HG02588 (cell line): Measurements from ENCODE around the gene DGKQ.

ENCODE experiments used
- ATAC-seq: cut with Tn5 transposase; IDR thresholded peaks from one replicate; pipeline ENCODE4 v1.9.1; 2021; ENCODE audit warnings: mild to moderate bottlenecking, moderate library complexity; ENCODE audit not compliant: unreplicated experiment

The DGKQ gene

GRCh38 chr4:963276-964225 lies 9.8 kb downstream of the DGKQ start:
- ATAC-seq: no peak

GRCh38 chr4:962231-963208 lies 10.8 kb downstream of the DGKQ start:
- no peak for ATAC-seq

- no peak for ATAC-seq
These were observed 11.8 kb downstream of the DGKQ start for GRCh38 chr4:961351-962230.

GRCh38 chr4:960636-961350 lies 12.6 kb downstream of the DGKQ start:
- no peak for ATAC-seq

- no peak for ATAC-seq
These were observed 13.2 kb downstream of the DGKQ start for GRCh38 chr4:960140-960635.

- ATAC-seq: no peak
These were observed 13.8 kb downstream of the DGKQ start for GRCh38 chr4:959338-960139.

GRCh38 chr4:958696-959337 lies 14.6 kb downstream of the DGKQ start:
- no peak for ATAC-seq

GRCh38 chr4:958314-958665 lies 15.1 kb downstream of the DGKQ start:
- no peak for ATAC-seq

- ATAC-seq: no peak
These were observed 15.6 kb downstream of the DGKQ start for GRCh38 chr4:957581-958313.

GRCh38 chr4:957231-957580 lies 16.2 kb downstream of the DGKQ start:
- no peak for ATAC-seq

- no peak for ATAC-seq
These were observed 16.7 kb downstream of the DGKQ start for GRCh38 chr4:956531-957230.

- ATAC-seq: no peak
These were observed 17.4 kb downstream of the DGKQ start for GRCh38 chr4:955931-956381.

- ATAC-seq: no peak
These were observed 18.0 kb downstream of the DGKQ start for GRCh38 chr4:955161-955921.

GRCh38 chr4:954211-955020 lies 19.0 kb downstream of the DGKQ start:
- ATAC-seq: no peak

- no peak for ATAC-seq
These were observed 19.8 kb downstream of the DGKQ start for GRCh38 chr4:953574-953915.
